H1 (cell line): ENCODE measurements around the gene NR1H2. TPM values are rescaled to one million over a fixed set of nuclear protein-coding genes. Genes with fewer than 3 reads are reported as not detected.

Experiments
- CTCF ChIA-PET: fragments of 300-600 bp; sonication (Branson Sonifier 250); formaldehyde crosslinking; loops from one replicate; lab custom pipeline; 2021; ENCODE audit not compliant: partially characterized antibody; lab: Charles Lee
- POLR2A ChIA-PET: fragments of 300-600 bp; sonication (Branson Sonifier 250); formaldehyde crosslinking; loops from one replicate; lab custom pipeline; 2021; ENCODE audit warnings: inconsistent platforms; ENCODE audit not compliant: partially characterized antibody; lab: Charles Lee
- DNase-seq, 2 experiments: peaks; one replicate each; pipeline versions ENCODE4 v3.0.0 to v3.0.0-alpha.2; 2010 to 2022; ENCODE audit warnings: low spot score in 2 of 2, low read depth in 1 of 2, mixed read lengths in 1 of 2
- FAIRE-seq: peaks from 2 replicates; lab custom pipeline; 2011; peaks lifted over from hg19 to GRCh38; lab: Jason Lieb, UNC
- H2AFZ ChIP-seq: 2 replicates; pipeline ENCODE4 v1.8.1; 2012; ENCODE audit warnings: low read length, inconsistent platforms
- H2AK5ac ChIP-seq: 2 replicates; pipeline ENCODE4 v1.6.1; 2013; ENCODE audit warnings: low read depth, low read length
- H2BK120ac ChIP-seq: replicated peaks from 2 replicates; pipeline ENCODE3; 2013; ENCODE audit warnings: low read depth, low read length, inconsistent platforms
- H2BK12ac ChIP-seq: 2 replicates; pipeline ENCODE4 v1.6.1; 2013; ENCODE audit warnings: low read depth, low read length
- H2BK15ac ChIP-seq: 2 replicates; pipeline ENCODE4 v1.6.1; 2013; ENCODE audit warnings: low read length
- H2BK20ac ChIP-seq: 2 replicates; pipeline ENCODE4 v1.6.1; 2013; ENCODE audit warnings: low read length
- H2BK5ac ChIP-seq: 2 replicates; pipeline ENCODE4 v1.6.1; 2013; ENCODE audit warnings: low read depth, low read length
- H3K14ac ChIP-seq: 2 replicates; pipeline ENCODE4 v1.6.1; 2013; ENCODE audit warnings: inconsistent platforms; ENCODE audit not compliant: insufficient read length
- H3K18ac ChIP-seq: 2 replicates; pipeline ENCODE4 v1.6.1; 2013; ENCODE audit warnings: low read length; ENCODE audit errors: extremely low read depth
- H3K23ac ChIP-seq: 2 replicates; pipeline ENCODE4 v1.6.1; 2013; ENCODE audit warnings: inconsistent platforms; ENCODE audit not compliant: insufficient read length
- H3K23me2 ChIP-seq: 2 replicates; pipeline ENCODE4 v1.6.1; 2013; ENCODE audit warnings: low read depth, low read length
- H3K27ac ChIP-seq: 2 replicates; pipeline ENCODE4 v1.6.1; 2011; ENCODE audit warnings: low read depth, low read length, inconsistent platforms
- H3K27me3 ChIP-seq, 4 experiments: replicated peaks in 1 of 4; 1 replicate in 1 of 4; 2 replicates in 3 of 4; pipeline versions ENCODE4 v1.6.1 to v1.8.1; 2011 to 2013; ENCODE audit warnings: low read length in 3 of 4, mild to moderate bottlenecking in 3 of 4, inconsistent platforms in 2 of 4, mixed read lengths in 2 of 4, moderate library complexity in 1 of 4; ENCODE audit not compliant: control insufficient read depth in 3 of 4, insufficient read depth in 3 of 4; ENCODE audit errors: extremely low read depth in 1 of 4
- H3K36me3 ChIP-seq, 4 experiments: 2 replicates each; pipeline versions ENCODE4 v1.6.1 to v1.8.1; 2011 to 2013; ENCODE audit warnings: mild to moderate bottlenecking in 4 of 4, low read length in 3 of 4, moderate library complexity in 2 of 4, control low read depth in 1 of 4, inconsistent platforms in 1 of 4; ENCODE audit not compliant: insufficient read depth in 4 of 4, control insufficient read depth in 2 of 4
- H3K4ac ChIP-seq: replicated peaks from 2 replicates; pipeline ENCODE3; 2013; ENCODE audit warnings: low read length, low read depth, mixed read lengths, inconsistent platforms; ENCODE audit not compliant: insufficient read length
- H3K4me1 ChIP-seq, 4 experiments: replicated peaks in 1 of 4; 1 replicate in 1 of 4; 2 replicates in 3 of 4; pipeline versions ENCODE4 v1.6.1 to v1.8.1; 2011 to 2013; ENCODE audit warnings: low read length in 3 of 4, inconsistent platforms in 2 of 4, mixed read lengths in 1 of 4; ENCODE audit not compliant: insufficient read depth in 4 of 4, control insufficient read depth in 3 of 4
- H3K4me2 ChIP-seq, 2 experiments: 2 replicates each; pipeline versions ENCODE4 v1.6.1 to v1.8.1; 2011 to 2013; ENCODE audit warnings: low read depth in 2 of 2, low read length in 2 of 2, control low read depth in 1 of 2, inconsistent platforms in 1 of 2, mild to moderate bottlenecking in 1 of 2; ENCODE audit not compliant: insufficient read depth in 1 of 2
- H3K4me3 ChIP-seq, 4 experiments: fragments of 200-600, 300-600 bp in 1 of 4; sonication (generic), shearing (Covaris generic), sonication (Bioruptor Twin) in 1 of 4; 2 replicates each; pipeline versions ENCODE4 v1.5.1 to v1.8.1; 2011 to 2016; ENCODE audit warnings: low read length in 4 of 4, low read depth in 3 of 4, control low read depth in 2 of 4, inconsistent platforms in 2 of 4, mild to moderate bottlenecking in 2 of 4, mixed read lengths in 1 of 4, moderate library complexity in 1 of 4; ENCODE audit not compliant: insufficient read depth in 2 of 4; ENCODE audit errors: extremely low read depth in 1 of 4
- H3K56ac ChIP-seq: replicated peaks from 2 replicates; pipeline ENCODE3; 2013; ENCODE audit warnings: low read depth, mild to moderate bottlenecking, mixed read lengths, low read length, inconsistent platforms; ENCODE audit not compliant: insufficient read length
- H3K79me1 ChIP-seq: 2 replicates; pipeline ENCODE4 v1.6.1; 2013; ENCODE audit warnings: low read depth, low read length, control low read depth
- H3K79me2 ChIP-seq, 2 experiments: 2 replicates each; pipeline versions ENCODE4 v1.6.1 to v1.8.1; 2012 to 2013; ENCODE audit warnings: low read length in 2 of 2, mild to moderate bottlenecking in 2 of 2, inconsistent platforms in 1 of 2; ENCODE audit not compliant: insufficient read depth in 2 of 2, control insufficient read depth in 1 of 2
- H3K9ac ChIP-seq, 4 experiments: replicated peaks in 1 of 4; 1 replicate in 1 of 4; 2 replicates in 3 of 4; pipeline versions ENCODE4 v1.6.1 to v1.8.1; 2011 to 2013; ENCODE audit warnings: low read depth in 3 of 4, low read length in 3 of 4, control low read depth in 2 of 4, mild to moderate bottlenecking in 2 of 4, moderate library complexity in 2 of 4, inconsistent platforms in 1 of 4; ENCODE audit errors: extremely low read depth in 1 of 4
- H3K9me3 ChIP-seq, 2 experiments: 2 replicates each; pipeline versions ENCODE4 v1.6.1 to v1.8.1; 2012 to 2013; ENCODE audit warnings: mild to moderate bottlenecking in 2 of 2, moderate library complexity in 2 of 2, control low read depth in 1 of 2, inconsistent platforms in 1 of 2, low read depth in 1 of 2, low read length in 1 of 2, mixed read lengths in 1 of 2; ENCODE audit not compliant: insufficient read depth in 2 of 2
- H4K20me1 ChIP-seq, 2 experiments: replicated peaks in 1 of 2; 2 replicates each; pipeline versions ENCODE3 to v1.8.1; 2011 to 2013; ENCODE audit warnings: inconsistent platforms in 2 of 2, low read length in 2 of 2, mild to moderate bottlenecking in 1 of 2; ENCODE audit not compliant: insufficient read depth in 2 of 2, control insufficient read depth in 1 of 2
- H4K5ac ChIP-seq: 2 replicates; pipeline ENCODE4 v1.6.1; 2013; ENCODE audit warnings: low read length, low read depth, mixed read lengths, inconsistent platforms; ENCODE audit not compliant: insufficient read length
- H4K8ac ChIP-seq: 2 replicates; pipeline ENCODE4 v1.8.0; 2013; ENCODE audit warnings: mild to moderate bottlenecking, moderate library complexity, low read length, inconsistent platforms; ENCODE audit not compliant: insufficient read depth; ENCODE audit errors: extremely low read depth
- H4K91ac ChIP-seq: replicated peaks from 2 replicates; pipeline ENCODE3; 2013; ENCODE audit warnings: low read length, mixed read lengths, inconsistent platforms; ENCODE audit not compliant: insufficient read length
- BCL11A ChIP-seq, 2 experiments: IDR thresholded peaks; one replicate each; pipeline ENCODE4 v1.6.1; 2011; ENCODE audit warnings: low read depth in 2 of 2, low read length in 2 of 2, mild to moderate bottlenecking in 2 of 2
- CTBP2 ChIP-seq: IDR thresholded peaks from 2 replicates; pipeline ENCODE4 v1.7.0; 2011; ENCODE audit warnings: borderline replicate concordance, mild to moderate bottlenecking, moderate library complexity, mixed read lengths, low read length; ENCODE audit not compliant: insufficient read depth, insufficient read length
- EZH2 ChIP-seq: fragments of 200-600 bp; sonication (generic); IDR thresholded peaks from 2 replicates; pipeline ENCODE4 v1.7.1; 2012; ENCODE audit warnings: low read depth, mild to moderate bottlenecking, moderate library complexity, low read length, inconsistent platforms; ENCODE audit not compliant: severe bottlenecking
- PHF8 ChIP-seq: fragments of 200-600 bp; sonication (generic); conservative IDR thresholded peaks from 2 replicates; pipeline ENCODE4 v1.7.1; 2012; ENCODE audit warnings: low read depth, mild to moderate bottlenecking, inconsistent platforms, low read length, moderate library complexity
- RFX5 ChIP-seq: IDR thresholded peaks from 2 replicates; pipeline ENCODE4 v1.6.1; 2011; ENCODE audit warnings: low read depth, low read length, improper control_type of control experiment, borderline replicate concordance
- RNF2 ChIP-seq: fragments of 200-900, 300-1000 bp; sonication (generic); IDR thresholded peaks from 2 replicates; pipeline ENCODE4 v1.7.1; 2016; ENCODE audit warnings: borderline replicate concordance, low read depth, mild to moderate bottlenecking, antibody characterized with exemption, low read length; ENCODE audit not compliant: poor library complexity, severe bottlenecking; ENCODE audit errors: missing control alignments
- SP1 ChIP-seq: IDR thresholded peaks from 2 replicates; pipeline ENCODE4 v1.6.1; 2011; ENCODE audit warnings: low read depth, low read length
- SP4 ChIP-seq: IDR thresholded peaks from 2 replicates; pipeline ENCODE4 v1.6.1; 2012; ENCODE audit warnings: low read length, inconsistent platforms
- TAF7 ChIP-seq: optimal IDR thresholded peaks from 2 replicates; pipeline ENCODE3; 2011; ENCODE audit warnings: low read depth, mild to moderate bottlenecking, inconsistent platforms, low read length, moderate library complexity, borderline replicate concordance
- WGBS, 2 experiments: shearing (Covaris generic) in 1 of 2; methylation state at CpG; one replicate each; pipeline versions ENCODE4 v1.1.6 to v1.1.7; 2013 to 2015; ENCODE audit warnings: low lambda C conversion rate in 2 of 2, mixed read lengths in 2 of 2, inconsistent platforms in 1 of 2, low coverage in 1 of 2, missing lambda C conversion rate in 1 of 2; ENCODE audit not compliant: insufficient replicate concordance in 2 of 2, insufficient coverage in 1 of 2, insufficient read length in 1 of 2; ENCODE audit errors: extremely low coverage in 1 of 2, missing lambda C conversion rate in 1 of 2; 5-methylcytosine and 5-hydroxymethylcytosine counted together
- polyA plus RNA-seq, 7 experiments: library from polyadenylated mRNA; depleted of rRNA in 3 of 7; stranded (reverse) in 5 of 7; unstranded in 2 of 7; fragments of >200 nt in 5 of 7; fragments of 200-250 nt in 2 of 7; gene quantifications; 1 replicate in 5 of 7; 2 replicates in 1 of 7; 4 replicates in 1 of 7; pipeline versions ENCODE4 v1.2.1 to v1.2.3, GENCODE V29; 2011 to 2013; ENCODE audit warnings: missing spikeins in 2 of 7, mixed read lengths in 2 of 7
- total RNA-seq: library from RNA; stranded (reverse); fragmentation: NEBNext Ultra II Directional; extraction: Animal tissue kit (Norgen Biotek cat#: 25700); gene quantifications from 2 replicates; pipeline ENCODE4 v1.2.1, GENCODE V29; 2021
- TF ChIP-seq, protein P1 (sequence below): IDR thresholded peaks from 2 replicates; pipeline ENCODE4 v1.6.1; 2011; ENCODE audit warnings: low read length, improper control_type of control experiment
- TF ChIP-seq, protein P2 (sequence below): IDR thresholded peaks from 2 replicates; pipeline ENCODE4 v1.6.1; 2012; ENCODE audit warnings: inconsistent platforms

Gene NR1H2
- total and polyA plus RNA-seq, 2 of the 8 experiments (the other 6 are each of a cell fraction or from before 2014, with no cell fraction given), result 40.3 to 47.5 TPM

DNA sequence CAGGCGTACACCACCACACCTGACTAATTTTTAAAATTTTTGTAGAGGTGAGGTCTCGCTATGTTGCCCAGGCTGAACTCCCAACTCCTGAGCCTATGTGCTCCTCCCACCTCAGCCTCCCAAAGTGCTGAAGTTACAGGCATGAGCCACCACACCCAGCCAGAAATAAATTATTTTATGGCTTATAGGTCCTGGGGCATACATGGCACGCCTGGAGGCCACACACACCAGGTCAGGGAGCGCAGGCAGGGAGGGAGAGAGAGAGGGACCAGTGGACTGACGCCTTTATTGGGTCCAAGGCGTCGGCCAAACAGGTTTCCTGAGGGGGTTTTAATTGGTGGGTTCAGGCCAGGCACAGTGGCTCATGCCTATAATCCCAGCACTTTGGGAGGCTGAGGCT, 49.3 kb downstream of the NR1H2 start:
- no peak overlapping the region for H4K5ac ChIP-seq
- peaks cover 0 to 15% (median 5%) of the 10 kb centered on the region in 4 experiments; a peak in 4 of 7 replicates for H3K27me3 ChIP-seq
- ChIA-PET CTCF (interaction anchor here (1.2 to 2.4 kb wide), 3 partner anchors 10 to 42 kb away, joined by 3 to 13 read pairs (median 9); no protein-coding TSS in a partner anchor), POLR2A (interaction anchor here (0.9 to 2.0 kb wide), 2 partner anchors 41 to 42 kb away, joined by 3 to 7 read pairs; partner anchors contain the start of gene POLD1)
- no peak overlapping the region for H2AFZ ChIP-seq
- H4K91ac ChIP-seq, result no peak overlapping the region
- no peak overlapping the region for H2BK120ac ChIP-seq
- H3K79me2 ChIP-seq, result no peaks in the 10 kb centered on the region
- no peak overlapping the region for H3K18ac ChIP-seq
- H3K4me1 ChIP-seq, result peaks cover 0 to 6% (median 3%) of the 10 kb centered on the region in 4 experiments; a peak in 4 of 7 replicates
- H2BK20ac ChIP-seq, result no peak overlapping the region
- FAIRE-seq (no peak), DNase-seq (no peak)
- no peak overlapping the region for H4K8ac ChIP-seq
- H3K9me3 ChIP-seq, result no peaks in the 10 kb centered on the region
- H2BK15ac ChIP-seq, result no peak overlapping the region
- peaks cover 2% of the 10 kb centered on the region; the same call in 1 of the 2 replicates for H3K79me1 ChIP-seq
- no peak overlapping the region for H3K9ac ChIP-seq
- no peaks in the 10 kb centered on the region for H3K36me3 ChIP-seq
- no peak overlapping the region for H3K27ac ChIP-seq
- no peaks in the 10 kb centered on the region for H4K20me1 ChIP-seq
- no peak overlapping the region for H3K14ac ChIP-seq
- no peaks in the 10 kb centered on the region; the same call in 1 of the 2 replicates for H3K23me2 ChIP-seq
- H3K4me2 ChIP-seq, result no peak overlapping the region
- H3K56ac ChIP-seq, result no peak overlapping the region
- H3K23ac ChIP-seq, result no peak overlapping the region
- H3K4me3 ChIP-seq, result no peak overlapping the region
- H2AK5ac ChIP-seq, result no peak overlapping the region
- H2BK5ac ChIP-seq, result no peak overlapping the region
- H2BK12ac ChIP-seq, result no peak overlapping the region
- WGBS, 2 experiments, result 67% methylated on average over 7 of the region's 7 CpGs; no CpG with 5 or more reads in 1 of the 2 experiments
- no peak overlapping the region for H3K4ac ChIP-seq
- TF ChIP-seq SP1, result no peak
- TF ChIP-seq, protein P1, sequence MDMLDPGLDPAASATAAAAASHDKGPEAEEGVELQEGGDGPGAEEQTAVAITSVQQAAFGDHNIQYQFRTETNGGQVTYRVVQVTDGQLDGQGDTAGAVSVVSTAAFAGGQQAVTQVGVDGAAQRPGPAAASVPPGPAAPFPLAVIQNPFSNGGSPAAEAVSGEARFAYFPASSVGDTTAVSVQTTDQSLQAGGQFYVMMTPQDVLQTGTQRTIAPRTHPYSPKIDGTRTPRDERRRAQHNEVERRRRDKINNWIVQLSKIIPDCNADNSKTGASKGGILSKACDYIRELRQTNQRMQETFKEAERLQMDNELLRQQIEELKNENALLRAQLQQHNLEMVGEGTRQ, result no peak
- TF ChIP-seq SP4, result no peak
- TF ChIP-seq CTBP2, result no peak
- no peak for TF ChIP-seq PHF8
- no peak for TF ChIP-seq EZH2
- TF ChIP-seq, protein P2, sequence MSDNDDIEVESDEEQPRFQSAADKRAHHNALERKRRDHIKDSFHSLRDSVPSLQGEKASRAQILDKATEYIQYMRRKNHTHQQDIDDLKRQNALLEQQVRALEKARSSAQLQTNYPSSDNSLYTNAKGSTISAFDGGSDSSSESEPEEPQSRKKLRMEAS, result no peak
- TF ChIP-seq RNF2, result no peak
- no peak for TF ChIP-seq RFX5
- no peak for TF ChIP-seq BCL11A (IDR thresholded peaks at IDR 0.05; ENCODE audit: low read depth in 2 of 2, low read length in 2 of 2)
- no peak for TF ChIP-seq TAF7
